ENCODE data around the gene CUEDC2.
A peak's percentile ranks its signal among the peaks of the same experiment; 100 is the strongest.

CUEDC2 gene

GRCh38 chr10:102465466-102465865, 33.1 kb upstream of the CUEDC2 start:
- POLR2A ChIA-PET: no interaction called here
- CTCF ChIA-PET: interaction anchor here (1.3 to 1.6 kb wide), 3 partner anchors 13 to 32 kb away, joined by 3 to 7 read pairs (median 3); no protein-coding TSS in a partner anchor
- no peak for DNase-seq (ENCODE audit: extremely low spot score)
- no peak for TF ChIP-seq CTCF (IDR thresholded peaks at IDR 0.05; ENCODE audit: control extremely low read depth, extremely low read depth, low read depth, missing control alignments)

- CTCF ChIA-PET: interaction anchor here (1.4 to 5.0 kb wide), 3 partner anchors 13 to 120 kb away, joined by 4 to 46 read pairs (median 36); partner anchors contain the start of gene C10orf95
- POLR2A ChIA-PET: no interaction called here
- DNase-seq (ENCODE audit: extremely low spot score): no peak
- TF ChIP-seq CTCF (IDR thresholded peaks at IDR 0.05; ENCODE audit: control extremely low read depth, extremely low read depth, low read depth, missing control alignments): no peak
These were observed 31.6 kb upstream of the CUEDC2 start for GRCh38 chr10:102463983-102464382.

GRCh38 chr10:102462512-102463054, 30.2 kb upstream of the CUEDC2 start:
- DNase-seq (ENCODE audit: extremely low spot score): no peak
- CTCF ChIA-PET: interaction anchor here (1.4 to 5.0 kb wide), 11 partner anchors 11 to 232 kb away, joined by 3 to 46 read pairs (median 10); partner anchors contain the start of gene C10orf95
- no peak for TF ChIP-seq CTCF (IDR thresholded peaks at IDR 0.05; ENCODE audit: control extremely low read depth, extremely low read depth, low read depth, missing control alignments)
- POLR2A ChIA-PET: interaction anchor here (0.5 to 0.6 kb wide), 2 partner anchors 24 to 432 kb away, joined by 4 to 9 read pairs; no protein-coding TSS in a partner anchor

GRCh38 chr10:102461187-102462054, 29.0 kb upstream of the CUEDC2 start:
- no peak for TF ChIP-seq CTCF (IDR thresholded peaks at IDR 0.05; ENCODE audit: control extremely low read depth, extremely low read depth, low read depth, missing control alignments)
- ChIA-PET CTCF (interaction anchor here (0.7 to 5.0 kb wide), 16 partner anchors 10 to 292 kb away, joined by 3 to 46 read pairs (median 6); partner anchors contain the start of genes ACTR1A and C10orf95), POLR2A (interaction anchor here (1.0 to 1.3 kb wide), 2 partner anchors 11 to 29 kb away, joined by 6 to 9 read pairs; partner anchors contain the start of gene CUEDC2)
- peak; percentile 100 for DNase-seq (ENCODE audit: extremely low spot score)

- ChIA-PET CTCF (interaction anchor here (0.9 to 5.0 kb wide), 11 partner anchors 9 to 292 kb away, joined by 3 to 46 read pairs (median 10); partner anchors contain the start of genes ACTR1A and C10orf95), POLR2A (interaction anchor here (1.3 kb wide), 1 partner anchor 10 kb away, joined by 9 read pairs; no protein-coding TSS in a partner anchor)
- TF ChIP-seq CTCF (IDR thresholded peaks at IDR 0.05; ENCODE audit: control extremely low read depth, extremely low read depth, low read depth, missing control alignments): no peak
These were observed 28.4 kb upstream of the CUEDC2 start for GRCh38 chr10:102460836-102461186.

GRCh38 chr10:102458656-102459055, 26.3 kb upstream of the CUEDC2 start:
- ChIA-PET CTCF (interaction anchor here (1.7 kb wide), 1 partner anchor 125 kb away, joined by 5 read pairs; no protein-coding TSS in a partner anchor), POLR2A (no interaction called here)
- DNase-seq (ENCODE audit: extremely low spot score): no peak
- no peak for TF ChIP-seq CTCF (IDR thresholded peaks at IDR 0.05; ENCODE audit: control extremely low read depth, extremely low read depth, low read depth, missing control alignments)

More at GRCh38 chr10:102460836-102461186, 28.4 kb upstream of the CUEDC2 start:
- DNase-seq (ENCODE audit: extremely low spot score): no peak

All from GM10248 (cell line).